ENCODE measurements around the gene SLC7A6. TPM values are rescaled to one million over a fixed set of nuclear protein-coding genes. Genes with fewer than 3 reads are reported as not detected.

The SLC7A6 gene
- total and polyA plus RNA-seq, 2 of the 8 experiments (the other 6 are each of a cell fraction or from before 2014, with no cell fraction given): 28.0 to 37.8 TPM

GRCh38 chr16:68347605-68348004 lies 83.3 kb downstream of the SLC7A6 start (continued):
- TF ChIP-seq JUN (IDR thresholded peaks at IDR 0.05; ENCODE audit: low read depth, low read length) (no peak), BCL11A (IDR thresholded peaks at IDR 0.05; ENCODE audit: low read depth in 2 of 2, low read length in 2 of 2) (no peak), BRCA1 (IDR thresholded peaks at IDR 0.05; ENCODE audit: low read depth, low read length) (no peak), TAF7 (optimal IDR thresholded peaks at IDR 0.05; ENCODE audit: borderline replicate concordance, low read depth, low read length) (no peak), TAF1 (IDR thresholded peaks at IDR 0.05; ENCODE audit: low read depth, low read length) (no peak), E2F6 (IDR thresholded peaks at IDR 0.05) (no peak), RBBP5 (IDR thresholded peaks at IDR 0.05; ENCODE audit: borderline replicate concordance, low read depth, low read length) (no peak), ASH2L (IDR thresholded peaks at IDR 0.05; ENCODE audit: low read length) (no peak)
